HG03103 (cell line): ENCODE measurements around the gene SUMF2.
A peak's percentile ranks its signal among the peaks of the same experiment; 100 is the strongest.
"Not testable (repeated sequence)": the region's sequence is repeated elsewhere in the genome, so short reads cannot be mapped to it uniquely, and the experiment has no call there.

ENCODE experiments used
- ATAC-seq: cut with Tn5 transposase; IDR thresholded peaks from one replicate; pipeline ENCODE4 v1.9.1; 2021; ENCODE audit warnings: low read depth; ENCODE audit not compliant: unreplicated experiment

SUMF2 gene

GRCh38 chr7:56063882-56064625 is at the start of gene SUMF2:
Gene SUMF2, plus strand, starts transcription at chr7:56064286. Its CDS starts 26 bp downstream, at chr7:56064312.
- peak; percentile 82 for ATAC-seq

- ATAC-seq = not testable (repeated sequence)
Observed at GRCh38 chr7:56017015-56017414, 47.1 kb upstream of the SUMF2 start.

DNA sequence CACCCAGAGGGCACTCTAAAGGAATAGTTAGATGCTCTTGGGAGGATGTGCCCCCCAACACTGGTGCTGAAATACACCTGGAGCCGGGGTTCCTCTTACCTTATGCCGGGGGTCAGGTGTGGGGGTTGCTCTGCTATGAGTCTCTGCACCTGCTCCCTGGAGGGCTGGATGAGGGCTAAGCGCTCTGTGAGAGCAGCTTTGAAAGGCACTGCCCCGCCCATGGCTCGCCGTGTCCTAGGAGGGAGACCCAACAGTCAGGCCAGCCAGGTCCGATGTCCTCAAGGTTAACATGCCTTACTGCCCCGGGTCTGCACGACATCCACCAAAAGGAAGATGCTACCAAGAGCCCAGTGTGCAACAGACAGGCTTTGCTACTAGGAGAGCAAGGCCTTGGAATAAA is 44.6 kb upstream of the SUMF2 start:
- no peak for ATAC-seq

- no peak for ATAC-seq
Observed at GRCh38 chr7:56023500-56023899, 40.6 kb upstream of the SUMF2 start.

DNA sequence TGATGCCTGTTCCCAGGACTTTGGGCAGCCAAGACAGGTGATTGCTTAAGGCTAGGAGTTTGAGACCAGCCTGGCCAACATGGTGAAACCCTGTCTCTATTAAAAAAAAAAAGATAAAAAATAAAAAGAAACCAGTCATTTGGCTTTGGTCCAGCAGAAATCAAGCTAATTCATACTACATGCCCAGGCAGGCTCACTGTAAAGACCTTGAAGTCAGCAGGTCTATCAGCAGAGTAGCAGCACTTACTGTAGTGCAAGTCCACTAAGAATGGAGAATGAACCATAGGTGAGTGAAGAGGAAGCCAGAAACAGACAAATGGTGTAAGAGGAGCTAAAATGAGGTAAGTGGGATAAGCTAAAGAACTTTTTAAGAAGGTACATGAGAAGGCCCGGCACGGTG is 37.5 kb upstream of the SUMF2 start:
- no peak for ATAC-seq

- no peak for ATAC-seq
Observed at GRCh38 chr7:56028942-56029630, 35.0 kb upstream of the SUMF2 start.

DNA sequence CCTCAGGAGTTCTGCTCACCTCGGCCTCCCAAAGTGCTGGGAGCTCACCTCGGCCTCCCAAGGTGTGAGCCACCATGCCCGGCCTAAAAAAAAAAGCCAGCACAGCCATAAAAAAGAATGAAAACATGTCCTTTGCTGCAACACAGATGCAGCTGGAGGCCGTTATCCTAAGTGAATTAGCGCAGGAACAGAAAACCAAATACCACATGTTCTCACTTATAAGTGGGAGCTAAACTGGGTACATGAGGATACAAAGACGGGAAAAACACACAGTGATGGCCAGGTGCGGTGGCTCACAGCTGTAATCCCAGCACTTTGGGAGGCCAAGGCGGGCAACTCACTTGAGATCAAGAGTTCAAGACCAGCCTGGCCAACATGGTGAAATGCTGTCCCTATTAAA is 33.7 kb upstream of the SUMF2 start:
- ATAC-seq = no peak

DNA sequence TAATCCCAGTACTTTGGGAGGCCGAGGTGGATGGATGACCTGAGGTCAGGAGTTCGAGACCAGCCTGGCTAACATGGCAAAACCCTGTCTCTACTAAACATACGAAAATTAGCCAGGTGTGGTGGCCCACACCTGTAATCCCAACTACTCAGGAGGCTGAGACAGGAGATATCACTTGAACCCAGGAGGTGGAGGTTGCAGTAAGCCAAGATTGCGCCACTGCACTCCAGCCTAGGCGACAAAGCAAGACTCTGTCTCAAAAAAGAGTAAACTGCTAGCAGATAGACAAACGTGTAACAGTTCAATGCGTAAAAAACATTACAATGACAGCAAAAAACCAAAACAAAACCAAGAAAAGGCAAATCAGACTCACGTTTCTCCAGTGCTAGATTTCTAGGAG is 32.5 kb upstream of the SUMF2 start:
- not testable (repeated sequence) for ATAC-seq

DNA sequence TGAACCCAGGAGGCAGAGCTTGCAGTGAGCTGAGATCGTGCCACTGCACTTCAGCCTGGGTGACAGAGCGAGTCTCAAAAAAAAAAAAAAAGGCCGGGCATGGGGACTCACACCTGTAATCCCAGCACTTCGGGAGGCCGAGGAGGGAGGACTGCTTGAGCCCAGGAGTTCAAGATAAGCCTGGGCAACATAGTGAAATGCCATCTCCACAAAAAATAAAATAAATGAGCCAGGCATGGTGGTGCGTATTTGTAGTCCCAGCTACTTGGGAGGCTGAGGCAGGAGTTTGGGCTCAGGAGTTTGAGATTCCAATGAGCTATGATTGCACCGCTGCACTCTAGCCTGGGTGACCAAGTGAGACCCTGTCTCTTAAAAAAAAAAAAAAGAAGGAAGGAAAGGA is 31.5 kb upstream of the SUMF2 start:
- ATAC-seq = not testable (repeated sequence)

GRCh38 chr7:56033671-56034432 is 30.2 kb upstream of the SUMF2 start:
- peak; percentile 95 for ATAC-seq

DNA sequence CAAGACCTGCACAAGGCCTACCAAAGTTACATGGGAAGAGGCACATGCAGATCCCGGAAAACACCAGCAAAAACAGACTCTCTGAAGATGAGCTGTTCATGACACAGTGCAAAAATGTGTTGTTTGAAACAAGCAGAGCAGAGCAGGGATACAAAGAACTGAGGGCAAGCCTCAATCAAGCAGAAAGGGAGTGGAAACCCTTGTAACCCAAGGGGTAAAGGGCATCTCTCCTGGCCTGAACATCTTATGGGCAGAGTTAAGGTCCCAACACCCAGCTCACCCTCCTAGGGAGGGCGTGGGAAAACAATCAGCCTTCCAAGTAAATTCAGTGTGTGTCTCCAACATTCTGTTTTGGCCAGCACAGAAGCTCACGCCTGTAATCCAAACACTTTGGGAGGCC is 23.4 kb upstream of the SUMF2 start:
- ATAC-seq = no peak

DNA sequence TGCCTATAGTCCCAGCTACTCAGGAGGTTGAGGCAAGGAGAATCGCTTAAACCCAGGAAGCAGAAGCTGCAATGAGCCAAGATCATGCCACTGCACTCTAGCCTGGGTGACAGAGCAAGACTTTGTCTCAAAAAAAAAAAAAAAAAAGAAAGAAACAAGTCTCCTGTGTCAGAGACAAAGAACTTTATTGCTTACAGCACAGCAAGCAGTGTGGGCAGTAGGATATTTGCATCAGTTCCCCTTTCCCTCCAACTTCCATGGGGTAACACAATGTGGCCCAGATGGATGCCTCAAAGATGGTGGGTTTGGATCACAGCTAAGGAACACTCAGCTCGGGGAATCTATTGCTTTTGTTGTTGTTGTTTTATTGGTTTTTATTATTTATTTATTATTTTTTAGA is 18.3 kb upstream of the SUMF2 start:
- ATAC-seq = not testable (repeated sequence)

GRCh38 chr7:56046721-56047445 is 17.2 kb upstream of the SUMF2 start:
- ATAC-seq = no peak

GRCh38 chr7:56047446-56048116 is 16.5 kb upstream of the SUMF2 start:
- not testable (repeated sequence) for ATAC-seq

- ATAC-seq = no peak
Observed at GRCh38 chr7:56048245-56048644, 15.8 kb upstream of the SUMF2 start.

GRCh38 chr7:56048763-56049162 is 15.3 kb upstream of the SUMF2 start:
- not testable (repeated sequence) for ATAC-seq

- ATAC-seq = no peak
Observed at GRCh38 chr7:56051053-56051338, 13.1 kb upstream of the SUMF2 start.

DNA sequence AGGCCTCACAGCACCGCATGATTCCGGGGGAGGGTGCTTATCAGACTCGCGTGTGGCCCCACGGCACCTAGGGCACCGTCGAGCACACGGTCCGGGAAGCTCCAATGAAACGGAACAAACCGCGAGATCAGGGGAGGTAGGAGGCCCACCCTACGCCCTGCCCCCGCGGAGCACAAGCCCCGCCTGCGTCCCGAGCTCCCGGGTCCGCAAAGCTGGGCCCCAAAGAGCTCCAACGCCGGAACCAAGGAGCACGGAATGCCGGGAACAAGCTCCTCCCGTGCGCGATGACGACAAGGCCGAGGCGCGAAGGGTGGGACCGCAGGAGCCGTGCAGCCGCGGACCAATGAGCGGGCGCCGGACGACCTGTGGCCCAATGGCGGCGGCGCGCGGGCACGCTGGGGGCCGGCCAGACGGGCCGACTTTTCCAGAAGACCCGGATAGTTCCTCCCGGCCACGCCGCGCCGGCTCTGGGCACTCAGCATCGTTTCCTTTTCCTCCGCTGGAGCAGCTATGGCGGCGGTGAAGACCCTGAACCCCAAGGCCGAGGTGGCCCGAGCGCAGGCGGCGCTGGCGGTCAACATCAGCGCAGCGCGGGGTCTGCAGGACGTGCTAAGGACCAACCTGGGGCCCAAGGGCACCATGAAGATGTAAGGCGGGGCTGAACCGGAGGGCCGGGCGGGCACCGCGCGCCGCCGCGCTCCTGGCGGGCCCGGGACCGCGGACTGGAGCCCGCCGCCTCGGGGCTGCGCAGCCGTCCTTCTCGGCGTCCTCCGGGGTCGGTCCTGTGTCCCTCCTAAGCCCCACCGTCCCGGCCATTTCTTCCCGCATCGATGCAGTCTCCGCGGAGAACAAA is 12.5 kb upstream of the SUMF2 start, which contains the start of the genes CCT6A and PSPH:
CCT6A (plus strand) TSS at position 427 of the 853 bp plus-strand sequence; CDS start at position 511, 84 bp downstream.
PSPH (minus strand) TSS at position 106 of the 853 bp plus-strand sequence. CDS start 30,232 bp downstream, outside the sequence.
- peak; percentile 89 for ATAC-seq

DNA sequence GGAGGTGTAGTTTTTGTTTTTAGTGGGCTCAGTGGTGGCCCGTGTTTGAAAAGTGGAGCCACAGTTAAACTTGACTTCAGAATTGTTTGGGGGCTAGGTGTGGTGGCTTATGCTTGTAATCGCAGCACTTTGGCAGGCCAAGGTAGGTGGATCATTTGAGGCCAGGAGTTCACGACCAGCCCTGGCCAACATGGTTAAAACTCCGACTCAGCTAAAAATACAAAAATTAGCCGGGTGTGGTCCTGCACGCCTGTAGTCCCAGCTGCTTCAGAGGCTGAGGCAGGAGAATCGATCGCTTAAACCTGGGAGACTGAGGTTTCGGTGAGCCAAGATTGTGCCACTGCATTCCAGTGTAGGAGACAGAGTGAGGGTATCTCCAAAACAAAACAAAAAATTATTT is 10.7 kb upstream of the SUMF2 start:
- no peak for ATAC-seq
